ENCODE data around the gene TSPAN12.

Gene TSPAN12

GRCh38 chr7:120774481-120774880 lies 83.5 kb downstream of the TSPAN12 start:
- DNase-seq = no peak
- Histone ChIP-seq H3K36me3 (no peaks in the 10 kb centered on the region), H3K27ac (no peak overlapping the region), H3K27me3 (no peaks in the 10 kb centered on the region), H3K4me3 (no peak overlapping the region), H3K4me1 (no peaks in the 10 kb centered on the region), H3K9me3 (no peaks in the 10 kb centered on the region)
- intact Hi-C loops (cut with DNase I; ENCODE audit: low total_unique reads) = no loop called here
- TF ChIP-seq, protein P1, sequence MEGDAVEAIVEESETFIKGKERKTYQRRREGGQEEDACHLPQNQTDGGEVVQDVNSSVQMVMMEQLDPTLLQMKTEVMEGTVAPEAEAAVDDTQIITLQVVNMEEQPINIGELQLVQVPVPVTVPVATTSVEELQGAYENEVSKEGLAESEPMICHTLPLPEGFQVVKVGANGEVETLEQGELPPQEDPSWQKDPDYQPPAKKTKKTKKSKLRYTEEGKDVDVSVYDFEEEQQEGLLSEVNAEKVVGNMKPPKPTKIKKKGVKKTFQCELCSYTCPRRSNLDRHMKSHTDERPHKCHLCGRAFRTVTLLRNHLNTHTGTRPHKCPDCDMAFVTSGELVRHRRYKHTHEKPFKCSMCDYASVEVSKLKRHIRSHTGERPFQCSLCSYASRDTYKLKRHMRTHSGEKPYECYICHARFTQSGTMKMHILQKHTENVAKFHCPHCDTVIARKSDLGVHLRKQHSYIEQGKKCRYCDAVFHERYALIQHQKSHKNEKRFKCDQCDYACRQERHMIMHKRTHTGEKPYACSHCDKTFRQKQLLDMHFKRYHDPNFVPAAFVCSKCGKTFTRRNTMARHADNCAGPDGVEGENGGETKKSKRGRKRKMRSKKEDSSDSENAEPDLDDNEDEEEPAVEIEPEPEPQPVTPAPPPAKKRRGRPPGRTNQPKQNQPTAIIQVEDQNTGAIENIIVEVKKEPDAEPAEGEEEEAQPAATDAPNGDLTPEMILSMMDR (IDR thresholded peaks at IDR 0.05) = no peak

DNA sequence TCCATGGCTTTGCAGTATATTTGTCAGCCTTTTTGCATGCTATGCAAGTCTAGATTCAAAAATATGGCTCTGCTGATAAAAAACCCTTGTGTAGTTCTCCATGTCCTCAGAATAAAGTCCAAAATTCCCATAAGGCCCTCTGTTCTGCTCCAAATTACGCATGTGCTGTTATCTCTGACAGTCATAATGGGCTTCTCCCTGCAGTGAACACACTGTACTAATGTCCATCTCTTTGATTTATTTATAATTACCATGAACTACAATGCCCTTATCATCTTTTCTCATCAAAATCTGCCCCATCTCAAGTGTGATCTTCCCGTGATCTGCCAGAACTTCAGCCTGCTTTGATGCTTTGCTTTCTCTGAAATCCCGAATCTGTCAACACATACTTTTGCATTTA lies 87.7 kb downstream of the TSPAN12 start:
- no peak overlapping the region for H3K4me3 ChIP-seq
- H3K4me1 ChIP-seq = no peaks in the 10 kb centered on the region
- DNase-seq = no peak
- H3K36me3 ChIP-seq = no peaks in the 10 kb centered on the region
- no peaks in the 10 kb centered on the region for H3K27me3 ChIP-seq
- H3K27ac ChIP-seq = no peak overlapping the region
- no peaks in the 10 kb centered on the region for H3K9me3 ChIP-seq
- TF ChIP-seq, protein P1 (IDR thresholded peaks at IDR 0.05) = no peak
- intact Hi-C loops (cut with DNase I; ENCODE audit: low total_unique reads) = no loop called here

DNA sequence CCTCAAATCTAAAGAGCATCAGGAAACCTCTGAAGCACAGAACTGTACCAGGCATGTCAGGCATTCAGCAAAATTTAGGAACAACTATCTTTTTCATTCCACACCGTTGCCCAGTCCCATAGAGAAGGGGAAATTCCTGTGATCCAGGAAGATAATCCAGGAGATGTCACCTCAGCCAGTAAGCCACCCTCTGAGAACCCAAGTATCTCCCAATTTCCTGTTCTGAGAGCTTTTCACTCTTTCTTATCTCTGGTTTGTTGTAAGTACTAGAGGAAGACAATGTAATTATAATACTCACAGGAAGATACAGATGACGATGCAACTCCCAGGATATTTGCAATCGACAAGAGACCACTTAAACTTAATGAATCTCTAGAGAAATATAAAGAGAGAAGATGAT lies 97.1 kb downstream of the TSPAN12 start:
- DNase-seq = no peak
- TF ChIP-seq, protein P1 (IDR thresholded peaks at IDR 0.05) = no peak
- no peaks in the 10 kb centered on the region for H3K9me3 ChIP-seq
- no peak overlapping the region for H3K4me3 ChIP-seq
- intact Hi-C loops (cut with DNase I; ENCODE audit: low total_unique reads) = no loop called here
- no peaks in the 10 kb centered on the region for H3K36me3 ChIP-seq
- H3K4me1 ChIP-seq = no peaks in the 10 kb centered on the region
- no peak overlapping the region for H3K27ac ChIP-seq
- no peaks in the 10 kb centered on the region for H3K27me3 ChIP-seq

DNA sequence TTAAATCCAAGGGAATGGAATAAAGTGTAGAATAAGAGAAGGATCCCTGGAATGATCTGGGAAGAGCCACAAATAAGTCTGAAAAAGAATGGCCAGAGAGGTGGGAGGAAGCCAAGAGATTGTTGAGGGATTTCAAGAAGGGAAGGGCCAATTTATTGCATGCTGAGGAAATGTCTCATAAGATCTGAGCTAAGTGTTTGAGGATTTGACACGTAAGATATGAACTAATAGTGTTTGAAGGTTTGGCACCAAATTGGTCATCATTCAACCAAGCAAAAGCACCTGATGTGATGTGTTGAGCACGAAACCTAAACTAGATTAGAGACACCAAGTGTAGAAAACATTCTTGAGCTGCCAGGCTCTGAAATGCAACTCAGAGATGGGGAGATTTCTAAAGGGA lies 97.9 kb downstream of the TSPAN12 start:
- intact Hi-C loops (cut with DNase I; ENCODE audit: low total_unique reads) = no loop called here
- Histone ChIP-seq H3K4me3 (no peak overlapping the region), H3K36me3 (no peaks in the 10 kb centered on the region), H3K27me3 (no peaks in the 10 kb centered on the region), H3K4me1 (no peaks in the 10 kb centered on the region), H3K27ac (no peak overlapping the region), H3K9me3 (no peaks in the 10 kb centered on the region)
- TF ChIP-seq, protein P1 (IDR thresholded peaks at IDR 0.05) = no peak
- no peak for DNase-seq

DNA sequence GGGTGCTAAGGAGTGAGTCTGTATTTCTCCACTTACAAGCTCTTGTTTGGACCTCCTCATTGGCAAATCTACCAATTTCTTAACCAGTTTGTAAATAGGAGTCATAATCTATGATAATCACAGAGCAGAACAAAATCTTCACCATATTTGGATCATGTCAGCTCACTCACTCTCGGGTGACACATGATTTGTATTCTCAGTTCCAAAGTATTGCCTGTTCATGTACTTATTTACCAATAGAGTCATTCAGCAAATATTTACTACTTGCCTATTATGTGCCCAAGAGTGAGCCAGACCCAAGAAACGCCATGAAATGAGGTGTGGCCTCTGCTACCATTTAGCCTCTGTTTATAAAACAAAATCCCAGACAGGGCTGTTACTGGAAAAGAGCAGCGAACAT lies 114.8 kb downstream of the TSPAN12 start:
- no peak for DNase-seq
- TF ChIP-seq, protein P1 (IDR thresholded peaks at IDR 0.05) = no peak
- no peaks in the 10 kb centered on the region for H3K4me1 ChIP-seq
- H3K27me3 ChIP-seq = no peaks in the 10 kb centered on the region
- H3K27ac ChIP-seq = no peak overlapping the region
- intact Hi-C loops (cut with DNase I; ENCODE audit: low total_unique reads) = no loop called here
- no peaks in the 10 kb centered on the region for H3K9me3 ChIP-seq
- H3K4me3 ChIP-seq = no peak overlapping the region
- no peaks in the 10 kb centered on the region for H3K36me3 ChIP-seq

GRCh38 chr7:120742372-120742771 lies 115.6 kb downstream of the TSPAN12 start:
- DNase-seq = no peak
- TF ChIP-seq, protein P1 (IDR thresholded peaks at IDR 0.05) = no peak
- Histone ChIP-seq H3K27me3 (no peaks in the 10 kb centered on the region), H3K9me3 (no peaks in the 10 kb centered on the region), H3K4me1 (no peaks in the 10 kb centered on the region), H3K36me3 (no peaks in the 10 kb centered on the region), H3K27ac (no peak overlapping the region), H3K4me3 (no peak overlapping the region)
- intact Hi-C loops (cut with DNase I; ENCODE audit: low total_unique reads) = no loop called here

All from tibial artery (tissue), 4 donors.